ENCODE data around the gene BCL6B.
"Not testable (repeated sequence)": the region's sequence is repeated elsewhere in the genome, so short reads cannot be mapped to it uniquely, and the experiment has no call there.

The BCL6B gene, protein sequence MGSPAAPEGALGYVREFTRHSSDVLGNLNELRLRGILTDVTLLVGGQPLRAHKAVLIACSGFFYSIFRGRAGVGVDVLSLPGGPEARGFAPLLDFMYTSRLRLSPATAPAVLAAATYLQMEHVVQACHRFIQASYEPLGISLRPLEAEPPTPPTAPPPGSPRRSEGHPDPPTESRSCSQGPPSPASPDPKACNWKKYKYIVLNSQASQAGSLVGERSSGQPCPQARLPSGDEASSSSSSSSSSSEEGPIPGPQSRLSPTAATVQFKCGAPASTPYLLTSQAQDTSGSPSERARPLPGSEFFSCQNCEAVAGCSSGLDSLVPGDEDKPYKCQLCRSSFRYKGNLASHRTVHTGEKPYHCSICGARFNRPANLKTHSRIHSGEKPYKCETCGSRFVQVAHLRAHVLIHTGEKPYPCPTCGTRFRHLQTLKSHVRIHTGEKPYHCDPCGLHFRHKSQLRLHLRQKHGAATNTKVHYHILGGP

DNA sequence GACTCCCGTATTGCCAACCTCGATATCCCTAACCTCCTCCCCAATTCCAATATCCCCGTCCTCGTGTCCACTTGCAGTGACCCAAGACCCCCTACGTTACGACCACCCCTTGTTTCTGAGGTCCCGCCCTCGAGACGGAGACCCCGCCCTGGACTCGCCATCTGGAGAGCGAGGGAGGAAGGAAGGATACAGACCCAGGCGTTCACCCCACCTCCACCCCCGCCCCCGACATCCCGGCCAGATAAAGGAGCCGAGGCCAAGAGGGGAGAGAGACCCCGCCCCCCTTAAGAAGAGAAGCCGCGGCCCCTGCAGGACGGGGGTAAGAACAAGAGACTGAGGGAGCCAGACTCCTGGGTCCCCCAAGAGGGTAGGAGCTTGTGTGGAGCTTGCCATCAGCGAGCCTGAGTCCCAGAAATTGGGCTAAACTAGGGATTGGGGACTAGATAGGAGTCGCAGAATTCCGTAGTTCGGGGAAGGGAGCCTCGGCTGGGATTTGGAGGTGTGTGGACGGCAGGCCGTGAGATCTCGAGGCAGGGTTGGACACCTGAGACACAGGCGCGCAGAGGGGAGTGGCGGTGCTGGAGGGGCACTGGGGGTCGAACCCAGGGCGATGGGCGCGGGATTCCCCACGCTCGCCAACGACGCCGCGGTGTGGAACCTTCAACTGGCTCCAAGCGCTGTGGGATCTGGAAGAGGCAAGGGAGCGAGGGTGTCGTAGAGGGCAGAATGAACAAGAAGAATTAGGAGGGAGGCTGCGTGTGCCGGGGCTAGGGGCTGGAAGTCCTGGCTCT lies at the start of gene BCL6B:
BCL6B (plus strand) TSS at position 270 of the 791 bp plus-strand sequence. CDS start 622 bp downstream, outside the sequence.
- no peak for DNase-seq

DNA sequence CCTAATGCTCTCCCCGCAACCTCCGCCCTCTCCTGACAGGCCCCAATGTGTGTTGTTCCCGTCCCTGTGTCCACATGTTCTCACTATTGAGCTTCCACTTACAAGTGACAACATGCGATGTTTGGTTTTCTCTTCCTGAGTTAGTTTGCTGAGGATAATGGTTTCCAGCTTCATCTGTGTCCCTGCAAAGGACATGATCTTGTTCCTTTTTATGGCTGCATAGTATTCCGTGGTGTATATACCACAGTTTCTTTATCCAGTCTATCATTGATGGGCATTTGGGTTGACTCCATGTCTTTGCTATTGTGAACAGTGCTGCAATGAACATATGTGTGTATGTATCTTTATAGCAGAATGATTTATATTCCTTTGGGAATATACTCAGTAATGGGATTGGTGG lies 43.4 kb upstream of the BCL6B start:
- not testable (repeated sequence) for DNase-seq

DNA sequence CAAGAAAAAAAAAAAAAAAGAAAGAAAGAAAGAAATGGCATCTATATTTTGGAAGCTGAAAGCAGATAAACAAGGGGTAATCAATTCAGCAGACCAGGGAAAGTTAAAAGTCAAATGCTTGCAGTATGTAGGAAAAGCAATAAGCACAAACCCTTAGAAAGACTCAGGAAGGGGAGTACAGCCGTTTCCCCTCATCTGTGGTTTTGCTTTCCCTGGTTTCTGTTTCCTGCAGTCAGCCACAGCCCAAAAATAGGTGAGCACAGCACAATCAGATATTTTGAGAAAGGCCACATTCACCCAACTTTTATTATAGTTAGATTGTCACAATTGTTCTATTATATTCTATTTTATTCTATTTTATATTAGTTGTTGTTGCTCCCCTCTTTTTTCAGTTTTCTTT lies 41.4 kb upstream of the BCL6B start:
- DNase-seq = no peak

DNA sequence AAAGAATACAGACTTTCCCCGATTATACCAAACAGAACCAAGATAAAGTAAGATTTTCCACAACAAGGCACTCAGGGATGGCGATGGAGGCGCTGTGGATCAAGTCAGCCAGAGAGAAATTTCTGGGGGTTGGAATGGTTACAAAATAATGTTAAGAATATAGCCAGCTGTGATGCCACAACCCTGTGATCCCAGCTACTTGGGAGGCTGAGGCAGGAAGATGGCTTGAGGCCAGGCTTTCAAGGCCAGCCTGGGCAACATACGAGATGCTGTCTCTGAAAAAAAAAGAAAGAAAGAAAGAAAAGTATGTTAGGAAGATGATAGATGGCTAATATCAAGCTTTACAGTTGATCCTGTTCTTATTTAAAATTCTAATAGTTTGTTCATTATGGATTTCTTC lies 37.6 kb upstream of the BCL6B start:
- DNase-seq = no peak

DNA sequence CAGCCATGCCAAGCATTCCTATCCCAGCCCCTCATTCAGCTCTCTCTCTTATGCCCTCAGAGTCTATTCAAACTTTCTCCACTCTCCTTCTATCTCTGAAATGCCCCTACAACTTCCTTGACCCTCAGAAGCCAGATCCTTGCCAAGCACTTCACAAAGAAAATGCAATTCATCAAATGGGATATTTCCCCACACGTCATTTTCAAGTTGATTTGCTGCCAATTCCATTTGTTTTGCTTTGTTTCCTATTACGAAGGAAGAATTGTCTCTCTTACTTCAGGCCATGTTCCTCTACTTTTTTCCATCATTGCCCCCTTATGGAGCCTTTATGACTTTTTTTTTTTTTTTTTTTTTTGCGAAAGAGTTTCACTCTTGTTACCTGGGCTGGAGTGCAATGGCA lies 36.2 kb upstream of the BCL6B start:
- DNase-seq = no peak

DNA sequence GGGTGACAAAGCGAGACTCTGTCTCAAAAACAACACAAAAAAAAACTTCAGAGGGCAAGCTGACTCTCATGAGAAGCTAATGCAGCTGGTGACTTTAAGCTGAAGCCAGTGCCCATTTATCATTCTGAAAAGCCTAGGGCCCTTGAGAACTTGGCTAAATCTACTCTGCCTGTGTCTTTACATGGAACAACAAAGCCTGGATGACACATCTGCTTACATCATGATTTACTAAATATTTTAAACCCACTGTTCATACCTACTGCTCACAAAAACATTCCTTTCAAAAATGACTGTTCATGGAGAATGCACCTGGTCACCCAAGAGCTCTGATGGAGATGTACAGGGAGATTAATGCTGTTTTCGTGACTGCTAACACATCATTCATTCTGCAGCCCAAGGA lies 33.1 kb upstream of the BCL6B start:
- DNase-seq = no peak

DNA sequence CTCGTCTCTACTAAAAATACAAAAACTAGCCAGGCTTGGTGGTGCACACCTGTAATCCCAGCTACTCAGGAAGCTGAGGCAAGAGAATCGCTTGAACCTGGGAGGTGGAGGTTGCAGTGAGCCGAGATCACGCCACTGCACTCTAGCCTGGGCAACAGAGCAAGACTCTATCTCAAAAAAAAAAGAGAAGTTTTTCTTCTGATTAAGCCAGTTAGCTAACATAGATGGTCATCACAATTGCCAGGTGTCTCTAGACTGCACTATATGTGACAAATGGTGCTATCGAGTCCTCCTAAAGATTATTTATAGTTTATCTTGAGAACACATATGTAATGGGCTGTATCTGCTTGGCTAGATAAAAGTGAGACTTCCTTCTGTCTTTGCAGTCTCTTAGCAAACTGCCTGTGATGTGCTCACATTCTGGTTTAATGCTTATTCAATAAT lies 29.2 kb upstream of the BCL6B start:
- DNase-seq = not testable (repeated sequence)

DNA sequence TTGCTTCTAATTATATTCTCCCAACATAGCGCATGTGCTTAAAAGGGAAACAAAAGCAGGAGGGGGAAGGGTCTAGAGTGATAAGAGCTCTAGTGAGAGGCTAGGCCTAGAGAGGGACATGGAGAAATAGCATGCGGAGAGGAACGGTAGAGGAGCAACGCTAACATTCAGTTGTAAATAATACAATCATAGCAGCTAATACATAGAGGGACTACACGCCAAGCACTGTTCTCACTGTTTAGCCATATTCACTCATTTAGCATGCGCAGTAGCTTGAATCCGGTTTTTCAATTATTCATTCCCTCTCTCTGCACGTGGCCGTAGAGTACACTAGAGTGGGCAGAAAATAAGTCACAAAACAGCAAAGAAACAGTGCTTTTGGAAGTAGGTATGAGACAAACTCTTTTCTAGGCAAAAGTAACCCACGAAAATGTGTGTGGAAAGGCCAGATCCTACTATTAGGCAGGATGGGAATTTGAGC lies 28.7 kb upstream of the BCL6B start:
- DNase-seq = no peak

DNA sequence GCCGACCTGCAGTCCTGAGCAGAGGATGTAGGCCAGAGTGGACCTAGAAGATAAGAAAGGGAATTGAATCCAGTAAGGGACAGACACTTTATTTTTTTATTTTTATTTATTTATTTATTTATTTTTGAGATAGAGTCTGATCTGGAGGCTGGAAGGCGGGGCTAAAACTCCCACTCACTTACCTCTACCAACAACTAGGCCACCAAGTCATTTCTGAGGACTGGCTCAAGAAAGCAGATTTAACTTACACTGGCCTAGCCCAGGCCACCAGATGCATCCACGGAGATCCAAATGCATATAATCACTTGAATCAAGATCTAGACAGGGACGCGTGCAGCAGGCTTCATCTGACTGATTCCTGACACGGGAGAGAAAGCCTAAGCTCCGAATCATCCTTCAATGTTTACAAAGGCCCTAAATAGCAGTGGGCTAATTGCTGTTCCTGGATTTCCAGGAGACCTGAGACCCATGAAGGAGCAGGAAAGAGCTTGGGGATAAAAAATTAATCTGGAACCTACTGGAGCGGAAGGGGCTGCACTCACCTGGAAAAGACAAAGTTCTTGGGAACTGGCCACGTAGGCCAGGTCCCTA lies 28.1 kb upstream of the BCL6B start:
- DNase-seq = no peak

DNA sequence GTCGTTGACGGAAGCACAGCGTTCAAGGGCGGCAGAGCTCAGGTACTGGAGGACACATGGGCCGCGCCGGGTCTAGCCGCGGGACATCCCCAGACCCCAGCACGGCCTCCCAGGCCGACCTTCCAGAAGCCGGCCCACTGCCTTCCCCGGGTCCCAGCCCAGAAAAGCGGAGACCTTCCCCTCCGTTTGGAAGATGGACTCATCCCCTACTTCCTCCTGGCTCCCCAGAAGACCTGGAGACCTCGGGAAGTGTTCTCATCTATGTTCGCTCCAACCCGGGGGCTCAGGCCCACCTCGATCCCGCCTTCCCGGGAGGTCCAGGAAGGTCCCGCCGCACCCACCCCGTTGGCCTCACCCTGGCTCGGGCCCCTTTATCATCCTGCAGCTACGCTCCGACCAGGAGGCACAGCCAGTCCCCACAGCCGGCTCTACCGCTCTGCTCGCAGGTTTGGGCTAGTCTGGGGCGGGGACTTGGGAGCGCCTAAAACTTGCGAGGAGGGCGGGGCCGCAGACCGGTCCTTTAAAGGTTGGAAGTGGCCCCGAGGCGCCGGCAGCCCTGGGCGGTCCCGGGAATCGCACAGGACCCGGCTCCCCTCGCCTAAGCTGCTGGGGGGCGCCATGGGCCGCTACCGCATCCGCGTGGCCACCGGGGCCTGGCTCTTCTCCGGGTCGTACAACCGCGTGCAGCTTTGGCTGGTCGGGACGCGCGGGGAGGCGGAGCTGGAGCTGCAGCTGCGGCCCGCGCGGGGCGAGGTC lies 27.2 kb upstream of the BCL6B start, which contains the start of gene ALOX12:
ALOX12 (plus strand) TSS at position 550 of the 756 bp plus-strand sequence; CDS start at position 619, 69 bp downstream.
- DNase-seq = no peak

DNA sequence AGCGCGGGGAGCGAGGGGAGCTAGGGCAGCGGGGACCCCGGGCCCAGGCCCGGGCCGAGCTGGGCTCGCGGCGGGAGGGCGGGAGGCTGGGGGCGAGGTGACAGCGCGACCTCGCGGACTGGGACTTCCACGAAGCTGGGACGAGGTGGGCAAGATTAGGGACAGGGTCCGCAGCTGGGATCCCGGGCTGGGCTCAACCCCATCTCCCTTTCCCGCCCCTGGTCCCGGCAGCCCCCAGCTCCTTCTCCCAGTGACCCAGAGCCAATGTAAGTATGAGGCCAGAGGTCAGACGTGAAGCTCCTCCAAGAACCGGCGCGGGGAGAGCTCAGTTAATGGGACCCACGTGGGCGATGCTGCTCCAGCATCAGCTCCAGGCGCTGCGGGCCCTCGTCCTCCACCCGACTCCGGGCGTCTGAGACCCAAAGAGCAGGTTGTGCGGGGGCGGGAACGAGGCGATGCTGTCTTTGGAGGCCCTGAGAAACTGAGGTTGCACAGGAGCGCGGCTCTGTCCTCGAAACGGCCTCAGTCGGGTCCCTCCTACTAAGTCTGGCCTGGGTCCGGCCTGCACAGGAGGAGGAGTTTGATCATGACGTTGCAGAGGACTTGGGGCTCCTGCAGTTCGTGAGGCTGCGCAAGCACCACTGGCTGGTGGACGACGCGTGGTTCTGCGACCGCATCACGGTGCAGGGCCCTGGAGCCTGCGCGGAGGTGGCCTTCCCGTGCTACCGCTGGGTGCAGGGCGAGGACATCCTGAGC lies 26.4 kb upstream of the BCL6B start:
- no peak for DNase-seq

DNA sequence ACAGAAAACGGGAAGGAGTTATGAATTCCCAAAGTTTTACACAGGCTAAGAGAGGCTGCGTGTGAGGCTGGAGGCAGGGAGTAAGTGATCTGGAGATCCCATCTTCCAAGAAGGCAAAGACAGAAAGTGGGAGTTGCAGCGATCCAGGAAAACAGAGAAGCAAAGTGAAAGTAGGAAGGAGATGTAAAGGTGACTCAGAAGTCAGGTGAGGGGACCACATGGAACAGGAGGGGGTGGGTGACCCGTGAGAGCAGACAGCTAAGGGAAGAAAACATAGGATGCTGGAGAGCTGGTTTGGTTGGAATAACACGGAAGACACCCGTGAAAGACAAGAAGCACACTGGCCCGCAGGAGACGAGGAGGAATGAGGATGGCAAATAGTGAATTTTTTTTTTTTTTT lies 25.7 kb upstream of the BCL6B start:
- DNase-seq = no peak

DNA sequence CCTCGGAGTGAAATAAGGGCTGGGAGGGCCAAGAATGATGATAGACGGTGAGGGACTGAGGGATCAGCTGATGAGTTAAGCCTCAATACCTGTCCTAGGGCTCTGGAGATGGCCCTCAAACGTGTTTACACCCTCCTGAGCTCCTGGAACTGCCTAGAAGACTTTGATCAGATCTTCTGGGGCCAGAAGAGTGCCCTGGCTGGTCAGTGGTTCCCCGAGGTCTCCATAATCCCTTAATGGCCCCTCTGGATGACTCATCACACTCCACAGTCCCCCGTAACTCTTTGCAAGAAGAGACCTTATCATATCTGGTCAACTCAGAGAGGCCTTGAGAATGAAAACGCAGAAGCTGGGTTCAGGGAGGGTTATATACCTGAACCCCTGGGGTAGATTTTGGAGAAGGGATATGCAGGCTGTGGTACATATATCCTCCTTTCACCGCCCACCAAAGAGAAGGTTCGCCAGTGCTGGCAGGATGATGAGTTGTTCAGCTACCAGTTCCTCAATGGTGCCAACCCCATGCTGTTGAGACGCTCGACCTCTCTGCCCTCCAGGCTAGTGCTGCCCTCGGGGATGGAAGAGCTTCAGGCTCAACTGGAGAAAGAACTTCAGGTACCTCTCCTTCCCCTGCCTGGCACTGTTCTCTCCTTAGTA lies 23.9 kb upstream of the BCL6B start:
- DNase-seq = no peak

DNA sequence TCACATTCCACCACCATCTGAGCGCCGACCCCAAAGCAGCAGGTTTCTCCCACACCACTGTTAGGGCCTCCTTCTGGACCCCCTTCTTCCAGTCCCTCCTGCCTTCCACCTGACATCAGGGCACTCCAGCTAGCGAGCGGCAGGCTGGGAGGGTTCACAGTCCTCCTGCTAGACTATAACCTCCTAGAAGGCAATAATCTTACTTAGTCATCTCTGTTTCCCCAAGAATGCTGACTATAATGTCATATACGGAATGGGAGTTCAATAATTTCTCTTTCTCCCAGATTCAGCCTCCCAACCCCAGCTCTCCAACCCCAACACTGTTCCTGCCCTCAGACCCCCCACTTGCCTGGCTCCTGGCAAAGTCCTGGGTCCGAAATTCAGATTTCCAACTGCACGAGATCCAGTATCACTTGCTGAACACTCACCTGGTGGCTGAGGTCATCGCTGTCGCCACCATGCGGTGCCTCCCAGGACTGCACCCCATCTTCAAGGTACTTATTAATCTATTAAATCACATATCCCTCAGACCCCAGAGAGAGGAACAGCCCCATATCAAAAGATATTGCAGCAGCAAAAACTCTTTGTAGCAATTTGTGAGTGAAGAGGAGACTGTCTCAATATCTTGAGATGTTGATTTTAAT lies 21.4 kb upstream of the BCL6B start:
- no peak for DNase-seq

DNA sequence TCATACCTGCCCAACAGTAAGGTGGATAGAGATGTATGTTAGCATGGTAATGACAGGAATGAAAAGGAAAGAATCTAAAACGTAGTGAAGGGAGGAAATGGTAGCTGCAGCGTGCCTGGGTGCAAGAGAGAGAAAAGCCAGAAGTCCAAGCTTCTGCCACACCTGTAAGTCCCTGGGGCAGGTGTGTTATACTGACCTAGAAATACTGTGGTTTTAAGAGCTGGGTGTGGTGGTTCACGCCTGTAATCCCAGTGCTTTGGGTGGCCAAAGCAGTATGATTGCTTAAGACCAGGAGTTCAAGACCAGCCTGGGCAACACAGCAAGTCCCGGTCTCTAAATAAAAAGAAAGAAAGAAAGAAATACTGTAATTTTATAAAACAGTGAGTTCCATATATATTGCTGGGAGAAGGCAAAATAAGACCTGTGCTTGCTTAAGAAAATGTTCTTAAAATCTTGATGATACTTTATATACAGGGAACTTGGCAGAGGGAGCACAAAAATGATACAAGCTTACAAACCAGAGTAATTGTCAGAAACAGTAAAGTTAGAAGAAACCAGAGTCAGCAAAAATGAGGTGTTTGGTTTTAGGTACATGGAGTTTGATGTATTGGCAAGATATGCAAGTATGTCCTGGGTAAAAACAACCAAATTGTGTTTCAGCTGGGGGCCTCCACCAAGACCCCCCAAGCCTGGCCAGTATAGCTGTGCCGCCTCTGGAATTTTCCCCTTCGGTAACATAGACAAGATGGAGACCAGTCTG lies 20.4 kb upstream of the BCL6B start:
- DNase-seq = no peak

DNA sequence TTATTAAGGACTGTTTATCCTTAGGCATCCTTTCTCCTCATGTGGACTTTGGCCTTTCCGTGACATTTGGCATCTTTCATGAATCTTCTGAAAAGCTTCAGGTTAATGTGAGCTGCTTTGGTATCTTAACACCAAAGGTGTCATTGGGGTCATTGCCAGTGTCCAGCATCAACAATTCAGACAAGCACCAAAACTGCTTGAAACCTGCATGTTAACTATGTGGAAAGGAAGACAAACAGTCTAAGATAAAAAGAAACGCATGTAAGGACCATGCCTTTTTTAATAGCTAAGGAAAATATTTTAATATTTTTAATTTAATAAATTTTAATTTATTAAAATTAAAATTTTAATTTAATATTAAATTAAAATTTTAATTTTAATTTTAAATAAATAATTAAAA lies 19.1 kb upstream of the BCL6B start:
- DNase-seq = no peak

DNA sequence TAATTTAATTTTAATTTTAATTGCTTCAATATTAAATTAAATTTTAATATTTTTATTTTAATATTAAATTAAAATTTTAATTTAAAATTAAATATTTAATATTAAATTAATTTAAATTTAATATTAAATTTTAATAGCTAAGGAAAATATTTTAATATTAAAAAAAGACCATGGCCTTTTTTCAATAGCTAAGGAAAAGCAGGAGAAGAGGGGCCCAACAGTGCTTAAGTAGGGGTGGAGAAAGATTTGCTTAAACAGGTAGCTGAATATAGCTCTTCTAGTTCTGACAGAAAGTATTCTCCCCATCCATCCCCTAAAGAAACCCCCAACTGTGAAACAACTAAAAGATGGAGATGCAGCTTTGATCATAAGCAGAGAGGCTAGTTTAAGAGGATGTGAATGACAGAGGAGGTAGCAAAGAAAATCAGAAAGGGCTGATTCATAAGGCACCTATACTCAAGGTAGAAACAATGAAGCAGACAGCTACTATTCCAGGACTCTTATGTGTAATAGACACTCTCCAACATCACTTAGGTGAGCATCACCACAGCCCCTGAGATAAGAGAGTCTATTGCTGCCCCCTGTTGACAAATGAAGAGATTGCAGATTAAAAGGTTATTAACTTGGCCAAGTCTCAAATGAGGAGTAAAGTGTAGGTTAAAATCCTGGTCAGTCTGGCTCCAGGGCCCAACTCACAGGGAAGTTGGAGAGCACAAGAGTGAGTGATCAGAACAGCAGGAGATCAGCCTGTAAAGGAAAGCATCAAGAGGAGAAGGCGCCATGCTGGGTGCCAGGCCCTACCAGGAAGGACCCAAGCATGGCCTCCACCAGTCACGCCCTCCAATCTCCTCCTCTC lies 18.2 kb upstream of the BCL6B start:
- DNase-seq = peak; percentile 34

DNA sequence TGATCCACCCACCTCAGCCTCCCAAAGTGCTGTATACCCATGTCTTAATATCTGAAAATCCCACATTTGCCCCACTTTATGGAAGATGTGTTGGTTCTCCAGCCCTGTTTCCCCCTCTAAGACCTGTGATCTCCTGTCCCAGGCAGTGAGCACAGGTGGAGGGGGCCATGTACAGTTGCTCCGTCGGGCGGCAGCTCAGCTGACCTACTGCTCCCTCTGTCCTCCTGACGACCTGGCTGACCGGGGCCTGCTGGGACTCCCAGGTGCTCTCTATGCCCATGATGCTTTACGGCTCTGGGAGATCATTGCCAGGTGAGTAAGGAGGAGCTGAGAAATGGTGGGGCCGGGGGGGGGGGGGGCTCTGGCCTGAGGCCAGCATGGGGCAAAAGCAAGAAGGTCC lies 17.1 kb upstream of the BCL6B start:
- no peak for DNase-seq

DNA sequence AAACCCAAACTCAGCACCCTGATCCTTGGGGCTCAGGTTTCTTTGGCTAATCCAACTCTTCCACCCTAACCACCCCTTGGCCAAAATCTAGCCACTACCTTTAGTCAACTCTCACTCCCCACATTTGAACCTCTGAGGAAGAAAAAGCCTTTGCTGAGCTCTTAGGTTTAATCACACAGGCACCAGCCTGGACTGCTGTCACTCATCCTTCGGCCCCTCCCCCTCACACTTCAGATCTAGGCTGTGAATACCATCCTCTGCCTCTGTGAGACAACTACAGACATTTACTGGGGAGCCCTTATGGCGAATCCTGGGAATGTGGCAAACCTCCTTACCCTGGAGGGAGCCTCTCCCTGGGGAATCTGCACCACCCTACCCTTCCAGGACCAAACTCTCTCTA lies 15.7 kb upstream of the BCL6B start:
- no peak for DNase-seq

Data from NCI-H1417 treated with DMSO at 0.1 percent for 48 hours (cell line).